Ectodermal cell (in vitro differentiated cells): ENCODE results near the gene LRRIQ3.

Experiments
- H3K27ac ChIP-seq: 2 replicates; pipeline ENCODE4 v1.7.0; 2013; ENCODE audit warnings: mild to moderate bottlenecking, low read depth, low read length; ENCODE audit not compliant: insufficient read depth, poor library complexity, severe bottlenecking
- H3K27me3 ChIP-seq: 2 replicates; pipeline ENCODE4 v1.7.0; 2013; ENCODE audit warnings: mild to moderate bottlenecking, low read length; ENCODE audit not compliant: insufficient read depth, control insufficient read depth, poor library complexity, severe bottlenecking
- H3K36me3 ChIP-seq: one replicate; pipeline ENCODE4 v1.7.0; 2013; ENCODE audit warnings: low read length; ENCODE audit not compliant: control insufficient read depth, insufficient read depth
- H3K4me1 ChIP-seq: one replicate; pipeline ENCODE4 v1.7.0; 2013; ENCODE audit warnings: low read length; ENCODE audit not compliant: control insufficient read depth, insufficient read depth
- H3K4me3 ChIP-seq: 2 replicates; pipeline ENCODE4 v1.7.0; 2013; ENCODE audit warnings: low read depth, low read length, control low read depth; ENCODE audit not compliant: insufficient read depth
- H3K9me3 ChIP-seq: 2 replicates; pipeline ENCODE4 v1.7.0; 2013; ENCODE audit warnings: mild to moderate bottlenecking, low read length, moderate library complexity; ENCODE audit not compliant: control insufficient read depth
- WGBS, 2 experiments: methylation state at CpG; one replicate each; pipeline ENCODE4 v1.1.7; 2013; ENCODE audit warnings: missing lambda C conversion rate in 2 of 2; 5-methylcytosine and 5-hydroxymethylcytosine counted together

The LRRIQ3 gene

DNA sequence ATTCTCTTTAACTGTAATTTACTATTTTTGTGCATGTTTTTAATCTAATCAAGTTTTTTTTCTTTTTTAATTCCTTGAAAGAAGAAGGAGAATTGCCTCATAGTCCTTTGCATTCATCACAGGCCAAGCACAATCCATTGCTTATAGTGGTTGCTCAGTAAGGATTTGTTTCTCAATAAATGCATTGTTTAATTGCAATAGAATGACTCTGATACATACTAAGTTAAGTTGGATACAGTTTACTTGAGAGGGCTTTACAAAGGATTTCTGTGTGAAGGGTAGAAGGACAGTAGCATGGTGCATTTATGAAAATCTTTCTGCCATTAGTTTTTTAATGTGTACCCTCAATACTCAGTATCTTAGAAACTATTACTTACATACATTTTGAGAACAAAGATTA is 186.2 kb downstream of the LRRIQ3 start:
- Histone ChIP-seq H3K9me3 (no peaks in the 10 kb centered on the region), H3K27ac (no peak overlapping the region), H3K4me3 (no peak overlapping the region), H3K4me1 (no peaks in the 10 kb centered on the region), H3K36me3 (no peaks in the 10 kb centered on the region), H3K27me3 (no peaks in the 10 kb centered on the region)

DNA sequence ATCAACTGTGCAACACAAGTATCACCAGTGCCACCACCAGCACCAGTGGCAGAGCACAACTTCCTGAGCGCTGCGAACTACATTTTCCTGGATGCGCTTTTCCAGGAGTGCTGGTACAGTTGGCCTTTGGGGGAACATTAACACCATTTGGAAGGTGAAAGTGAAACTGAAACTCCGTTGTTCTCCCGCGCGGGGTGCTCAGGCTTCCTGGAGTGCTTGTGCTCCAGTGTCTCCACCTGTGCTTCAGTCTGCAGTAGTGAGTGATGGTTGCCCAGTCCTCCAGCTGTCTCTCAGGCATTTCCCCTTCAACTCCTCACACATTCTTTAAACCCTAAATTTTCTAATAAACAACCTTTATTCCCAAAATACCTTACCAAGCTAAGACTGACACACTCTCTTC is 187.8 kb downstream of the LRRIQ3 start:
- H3K27me3 ChIP-seq = no peaks in the 10 kb centered on the region
- no peak overlapping the region for H3K4me3 ChIP-seq
- H3K36me3 ChIP-seq = no peaks in the 10 kb centered on the region
- no peaks in the 10 kb centered on the region for H3K9me3 ChIP-seq
- no peaks in the 10 kb centered on the region for H3K4me1 ChIP-seq
- no peak overlapping the region for H3K27ac ChIP-seq
- 89 to 96% methylated on average over 7 of the region's 7 CpGs for WGBS, 2 experiments

DNA sequence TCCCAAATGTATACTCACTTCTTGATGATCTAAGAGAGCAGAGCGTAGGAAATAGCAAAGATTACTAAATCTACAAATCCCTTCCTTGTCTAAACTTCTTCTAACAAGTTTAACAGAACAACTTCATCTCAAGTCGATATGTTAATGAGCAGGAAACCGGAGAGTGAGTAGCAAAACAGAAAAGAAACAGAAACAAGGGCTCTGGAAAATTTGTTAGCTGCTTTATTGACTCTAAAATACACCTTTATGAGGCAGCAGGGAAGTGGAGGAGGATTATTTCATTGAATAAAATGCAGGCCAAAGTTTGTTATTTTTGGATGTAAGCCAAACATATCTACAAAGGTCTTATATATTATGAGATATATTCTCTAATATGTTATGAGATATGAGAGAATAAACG is 192.4 kb downstream of the LRRIQ3 start:
- Histone ChIP-seq H3K4me1 (no peaks in the 10 kb centered on the region), H3K4me3 (no peak overlapping the region), H3K27ac (no peak overlapping the region), H3K27me3 (no peaks in the 10 kb centered on the region), H3K9me3 (no peaks in the 10 kb centered on the region), H3K36me3 (no peaks in the 10 kb centered on the region)
- 95% methylated on average over 3 to 4 of the region's 4 CpGs for WGBS, 2 experiments

DNA sequence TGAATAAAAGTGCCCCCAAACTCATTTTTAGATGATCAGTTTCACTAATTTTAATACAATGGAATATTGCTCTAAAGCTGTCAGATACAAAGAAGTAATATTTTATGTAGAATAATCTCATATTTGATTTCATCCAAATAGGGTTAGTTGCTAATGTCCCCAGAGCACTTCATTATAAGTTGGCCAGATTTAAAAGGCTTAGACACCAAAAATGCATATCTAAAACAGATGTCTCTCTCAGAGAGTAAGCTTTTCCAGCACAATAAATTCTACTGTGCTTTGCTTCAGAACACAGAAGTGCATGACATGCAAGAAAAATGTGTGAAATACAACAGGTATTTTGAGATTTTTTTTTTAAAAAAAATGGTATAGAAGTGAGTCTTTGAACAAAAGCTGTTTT is 194.2 kb downstream of the LRRIQ3 start:
- Histone ChIP-seq H3K9me3 (no peaks in the 10 kb centered on the region), H3K27ac (no peak overlapping the region), H3K27me3 (no peaks in the 10 kb centered on the region), H3K4me3 (no peak overlapping the region), H3K36me3 (no peaks in the 10 kb centered on the region), H3K4me1 (no peaks in the 10 kb centered on the region)

DNA sequence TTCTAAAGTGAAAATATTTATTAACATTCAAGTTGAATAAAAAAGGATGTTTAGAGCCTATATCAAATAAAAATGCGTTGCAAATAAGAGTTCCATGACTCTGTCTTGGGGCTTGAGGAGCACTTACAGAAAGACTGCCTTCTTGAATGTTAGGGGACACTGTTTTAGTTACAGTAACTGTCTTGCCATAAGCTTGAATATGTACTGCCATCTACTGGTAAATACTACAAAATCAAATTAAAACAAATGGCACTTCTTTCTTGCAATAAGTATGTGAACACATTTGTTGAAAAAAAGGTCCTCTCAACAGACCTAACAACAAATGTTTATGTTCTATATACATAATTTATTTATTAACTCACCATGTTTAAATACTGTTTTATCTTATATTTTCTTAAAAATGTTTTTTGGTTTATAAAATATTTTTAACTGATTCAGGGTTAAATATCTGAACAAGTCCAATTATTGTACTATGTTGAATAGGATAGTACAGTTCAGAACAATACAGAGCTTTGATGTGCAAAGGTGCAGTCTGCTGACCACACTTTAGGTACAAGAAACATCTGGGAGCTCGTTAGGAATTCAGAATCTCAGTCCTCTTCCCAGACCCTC is 199.5 kb downstream of the LRRIQ3 start:
- no peaks in the 10 kb centered on the region for H3K36me3 ChIP-seq
- no peaks in the 10 kb centered on the region for H3K4me1 ChIP-seq
- no peaks in the 10 kb centered on the region for H3K9me3 ChIP-seq
- H3K27me3 ChIP-seq = no peaks in the 10 kb centered on the region
- no peak overlapping the region for H3K4me3 ChIP-seq
- 29 to 34% methylated on average over 2 of the region's 2 CpGs for WGBS, 2 experiments
- no peak overlapping the region for H3K27ac ChIP-seq

DNA sequence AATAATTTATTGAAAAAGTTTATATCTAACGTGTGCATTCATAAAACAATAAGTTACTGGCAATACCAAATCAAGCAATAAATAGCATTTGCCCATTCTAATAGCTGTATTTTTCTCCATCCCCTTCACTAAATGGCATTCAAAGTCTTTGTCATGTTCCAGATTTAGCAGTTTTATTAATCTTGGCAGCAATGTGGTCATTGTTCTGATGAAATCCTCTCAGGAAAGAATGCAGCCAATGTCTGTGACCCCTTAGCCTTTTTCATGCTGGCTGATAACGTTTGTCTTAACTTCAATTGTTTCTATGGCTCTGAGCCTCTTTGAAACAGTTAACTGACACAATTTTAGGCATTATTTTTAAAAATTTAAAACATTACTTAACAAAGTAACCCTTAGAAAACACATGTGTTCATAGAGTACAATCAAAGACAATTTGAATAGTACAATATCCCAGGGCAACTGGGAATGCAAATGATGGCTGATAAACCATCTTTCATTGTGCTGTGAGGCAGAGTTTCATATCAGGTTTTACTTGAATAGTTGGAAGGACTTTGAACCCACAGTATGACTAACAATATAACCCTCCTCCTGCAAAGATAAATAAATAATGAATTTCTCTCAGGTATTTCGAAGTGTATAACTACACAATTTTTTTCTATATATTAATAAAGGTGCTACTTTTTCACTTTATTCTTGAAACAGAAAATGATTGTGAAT is 217.5 kb downstream of the LRRIQ3 start:
- no peaks in the 10 kb centered on the region for H3K36me3 ChIP-seq
- no peak overlapping the region for H3K27ac ChIP-seq
- 63 to 71% methylated on average over 2 of the region's 3 CpGs for WGBS, 2 experiments
- no peaks in the 10 kb centered on the region for H3K9me3 ChIP-seq
- H3K27me3 ChIP-seq = no peaks in the 10 kb centered on the region
- no peak overlapping the region for H3K4me3 ChIP-seq
- H3K4me1 ChIP-seq = peaks cover 12% of the 10 kb centered on the region

DNA sequence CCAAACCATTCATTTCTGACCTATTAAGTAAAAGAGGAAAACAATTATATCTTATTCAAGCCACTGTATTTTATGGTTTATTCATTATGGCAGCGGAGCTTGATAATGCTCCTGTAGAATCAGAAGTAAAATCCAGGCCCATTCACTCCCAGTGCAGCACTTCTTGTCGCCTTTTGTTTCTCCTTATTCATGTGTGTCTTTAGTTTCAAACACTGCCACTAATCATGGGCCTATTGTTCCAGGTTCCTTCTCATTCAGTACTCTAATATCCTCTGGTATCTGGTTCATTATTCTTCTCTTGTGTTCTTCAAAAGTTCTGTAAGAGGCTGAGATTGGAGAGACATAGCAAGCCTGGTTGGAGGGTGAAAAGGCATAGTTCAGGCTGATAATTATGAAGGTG is 218.3 kb downstream of the LRRIQ3 start:
- Histone ChIP-seq H3K27me3 (no peaks in the 10 kb centered on the region), H3K4me1 (peaks cover 12% of the 10 kb centered on the region), H3K9me3 (no peaks in the 10 kb centered on the region), H3K36me3 (no peaks in the 10 kb centered on the region), H3K4me3 (no peak overlapping the region), H3K27ac (no peak overlapping the region)
- 73 to 75% methylated on average over 2 of the region's 2 CpGs for WGBS, 2 experiments

DNA sequence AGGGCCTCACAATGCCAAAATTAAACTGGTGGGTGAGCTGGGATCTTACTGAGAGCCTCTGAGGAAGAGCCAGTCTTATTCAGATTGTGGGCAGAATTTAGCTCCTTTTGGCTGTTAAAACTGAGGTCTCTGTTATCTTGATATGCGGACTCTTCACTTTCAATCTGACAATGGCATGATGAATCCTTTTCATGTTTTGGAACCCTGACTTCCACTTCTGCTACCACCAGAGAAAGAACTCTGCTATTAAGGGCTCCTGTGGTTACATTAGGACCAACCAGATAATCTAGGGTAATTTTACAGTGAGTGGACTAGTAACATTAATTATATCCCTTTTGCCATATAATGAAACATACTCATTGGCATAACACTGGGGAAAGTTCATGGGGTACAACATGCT is 219.0 kb downstream of the LRRIQ3 start:
- H3K9me3 ChIP-seq = no peaks in the 10 kb centered on the region
- WGBS, 2 experiments = 98 to 100% methylated on average over 1 of the region's 1 CpG
- H3K27ac ChIP-seq = no peak overlapping the region
- H3K36me3 ChIP-seq = no peaks in the 10 kb centered on the region
- H3K4me3 ChIP-seq = no peak overlapping the region
- peaks cover 12% of the 10 kb centered on the region for H3K4me1 ChIP-seq
- no peaks in the 10 kb centered on the region for H3K27me3 ChIP-seq
